GM12878 (cell line): Measurements from ENCODE around the gene CD244. TPM values are rescaled to one million over a fixed set of nuclear protein-coding genes. Genes with fewer than 3 reads are reported as not detected.

ENCODE experiments used
- ATAC-seq: fragments of 200-7000 bp; cut with Tn5 transposase; 3 replicates; pipeline ENCODE4 v1.9.1; 2020; ENCODE audit warnings: mild to moderate bottlenecking, moderate library complexity
- BruUV-seq: library from RNA; stranded (reverse); fragments of 400-500 nt; replicated peaks from 2 replicates; lab custom pipeline; 2021; lab: Mats Ljungman, UMichigan
- CTCF ChIA-PET: fragments of 300-600 bp; sonication (Branson Sonifier 250); formaldehyde crosslinking; extraction: SDS; loops from one replicate; lab custom pipeline; 2021; ENCODE audit warnings: inconsistent platforms; lab: Yijun Ruan, JAX
- POLR2A ChIA-PET: fragments of 350-600 bp; formaldehyde crosslinking; extraction: SDS; loops from one replicate; lab custom pipeline; 2021; ENCODE audit warnings: inconsistent platforms; lab: Charles Lee
- RAD21 ChIA-PET: fragments of 300-600 bp; sonication (Branson Sonifier 250); formaldehyde crosslinking; loops from one replicate; lab custom pipeline; 2023; ENCODE audit warnings: antibody characterized with exemption; ENCODE audit not compliant: unreplicated experiment; lab: Charles Lee
- SMC1A ChIA-PET: fragments of 300-600 bp; sonication (Branson Sonifier 250); formaldehyde crosslinking; loops from one replicate; lab custom pipeline; 2023; ENCODE audit not compliant: unreplicated experiment, uncharacterized antibody; lab: Charles Lee
- DNase-seq: peaks from one replicate; pipeline ENCODE4 v3.0.0-alpha.2; 2011; ENCODE audit warnings: low read depth, low spot score
- FAIRE-seq: peaks from 3 replicates; lab custom pipeline; 2011; peaks lifted over from hg19 to GRCh38; lab: Jason Lieb, UNC
- H2AFZ ChIP-seq: 2 replicates; pipeline ENCODE4 v1.6.0; 2011; ENCODE audit warnings: low read depth, low read length, control low read depth; ENCODE audit not compliant: control insufficient read depth
- H3K27ac ChIP-seq: 2 replicates; pipeline ENCODE4 v1.5.1; 2011; ENCODE audit warnings: control low read depth; ENCODE audit not compliant: control insufficient read depth, insufficient read depth
- H3K27me3 ChIP-seq, 2 experiments: replicated peaks in 1 of 2; 2 replicates each; pipeline versions ENCODE4 v1.6.0 to v1.6.1; 2011; ENCODE audit warnings: low read length in 1 of 2; ENCODE audit not compliant: control insufficient read depth in 2 of 2, insufficient read depth in 2 of 2
- H3K36me3 ChIP-seq, 2 experiments: 2 replicates each; pipeline ENCODE4 v1.5.1; 2011; ENCODE audit warnings: low read length in 1 of 2; ENCODE audit not compliant: control insufficient read depth in 2 of 2, insufficient read depth in 2 of 2
- H3K4me1 ChIP-seq: 2 replicates; pipeline ENCODE4 v1.6.1; 2011; ENCODE audit warnings: mild to moderate bottlenecking, low read length, moderate library complexity, mixed read lengths; ENCODE audit not compliant: control insufficient read depth, insufficient read depth
- H3K4me2 ChIP-seq: 2 replicates; pipeline ENCODE4 v1.6.0; 2011; ENCODE audit warnings: control low read depth; ENCODE audit not compliant: control insufficient read depth, insufficient read depth
- H3K4me3 ChIP-seq: fragments of 200-600 bp; sonication (generic); 2 replicates; pipeline ENCODE4 v1.5.1; 2016
- H3K79me2 ChIP-seq: 2 replicates; pipeline ENCODE4 v1.6.0; 2011; ENCODE audit warnings: low read length; ENCODE audit not compliant: control insufficient read depth, insufficient read depth
- H3K9ac ChIP-seq: 2 replicates; pipeline ENCODE4 v1.8.0; 2011; ENCODE audit warnings: low read length, control low read depth, mixed read lengths; ENCODE audit not compliant: control insufficient read depth, insufficient read depth
- H3K9me3 ChIP-seq: replicated peaks from 3 replicates; pipeline ENCODE4 v1.5.1; 2011; ENCODE audit warnings: mild to moderate bottlenecking, low read length; ENCODE audit not compliant: control insufficient read depth, insufficient read depth
- H4K20me1 ChIP-seq: 2 replicates; pipeline ENCODE4 v1.6.0; 2011; ENCODE audit not compliant: control insufficient read depth, insufficient read depth
- CBFB ChIP-seq: IDR thresholded peaks from 2 replicates; pipeline ENCODE4 v1.6.1; 2016; ENCODE audit warnings: antibody characterized with exemption, low read depth
- CEBPB ChIP-seq, 2 experiments: fragments of 150-350 bp in 1 of 2; IDR thresholded peaks; 2 replicates each; pipeline ENCODE4 v1.6.1; 2012 to 2014; ENCODE audit warnings: low read depth in 2 of 2, low read length in 2 of 2, borderline replicate concordance in 1 of 2, inconsistent platforms in 1 of 2
- MEF2A ChIP-seq: IDR thresholded peaks from 2 replicates; pipeline ENCODE4 v1.6.1; 2011; ENCODE audit warnings: low read depth, mild to moderate bottlenecking, low read length, moderate library complexity; ENCODE audit not compliant: insufficient read depth
- NRF1 ChIP-seq: conservative IDR thresholded peaks from 2 replicates; pipeline ENCODE4 v1.6.1; 2011; ENCODE audit warnings: mild to moderate bottlenecking, low read depth, low read length, improper control_type of control experiment
- PML ChIP-seq: IDR thresholded peaks from 2 replicates; pipeline ENCODE4 v1.6.1; 2012; ENCODE audit warnings: low read length, inconsistent platforms
- TCF12 ChIP-seq: IDR thresholded peaks from 2 replicates; pipeline ENCODE4 v1.6.1; 2011; ENCODE audit warnings: low read depth, mild to moderate bottlenecking, low read length
- ZBTB11 ChIP-seq: fragments of 450-650 bp; formaldehyde crosslinking; IDR thresholded peaks from 2 replicates; pipeline ENCODE4 v1.5.0; 2022; ENCODE audit warnings: mild to moderate bottlenecking, missing genetic modification characterization
- WGBS: methylation state at CpG from one replicate; pipeline ENCODE4 v1.1.6; 2016; ENCODE audit warnings: low lambda C conversion rate; ENCODE audit not compliant: insufficient replicate concordance, insufficient coverage; ENCODE audit errors: missing lambda C conversion rate; 5-methylcytosine and 5-hydroxymethylcytosine counted together
- in situ Hi-C: fragments of 300-500 bp; cut with MboI; formaldehyde crosslinking; loops from 9 replicates; pipeline ENCODE4 v1.14.3; 2018; ENCODE audit warnings: mixed read lengths
- intact Hi-C: fragments of 100-400 bp; cut with micrococcal nuclease; formaldehyde crosslinking; loops from one replicate; pipeline ENCODE4 v1.14.2; 2022; ENCODE audit not compliant: unreplicated experiment
- polyA plus RNA-seq, 11 experiments: library from polyadenylated mRNA; depleted of rRNA in 4 of 11; unstranded in 6 of 11; stranded (reverse) in 5 of 11; fragments of >200 nt; fragmentation: Nextera tagmentation in 4 of 11; fragmentation: Illumina TruSeq in 1 of 11; extraction: Ambion mirVana in 4 of 11; extraction: Trizol in 1 of 11; gene quantifications; 1 replicate in 1 of 11; 2 replicates in 10 of 11; pipeline versions ENCODE4 v1.2.1 to v1.2.3, GENCODE V29; 2011 to 2016; ENCODE audit warnings: inconsistent platforms in 2 of 11, missing spikeins in 2 of 11, low read depth in 1 of 11
- total RNA-seq, 4 experiments: library from RNA; depleted of rRNA in 3 of 4; stranded (reverse); fragments of >200 nt in 3 of 4; fragmentation: Illumina TruSeq in 1 of 4; extraction: Trizol in 1 of 4; gene quantifications; 2 replicates each; pipeline versions ENCODE4 v1.2.1 to v1.2.3, GENCODE V29; 2013 to 2021

CD244 gene
- total and polyA plus RNA-seq, 10 of the 15 experiments (the other 5 are each of a cell fraction or from before 2014, with no cell fraction given), result 0.24 to 13.6 (median 0.73) TPM

GRCh38 chr1:160814316-160814715 lies 48.4 kb downstream of the CD244 start:
- in situ Hi-C loops, result no loop called here
- Histone ChIP-seq H3K9me3 (no peaks in the 10 kb centered on the region), H4K20me1 (no peaks in the 10 kb centered on the region), H3K27me3 (no peaks in the 10 kb centered on the region), H2AFZ (no peak overlapping the region), H3K4me2 (no peak overlapping the region), H3K4me1 (no peaks in the 10 kb centered on the region)
- 50% methylated on average over 6 of the region's 6 CpGs for WGBS
- no peak for DNase-seq
- RAD21 ChIA-PET, result no interaction called here
- TF ChIP-seq ZBTB11 (no peak), MEF2A (no peak), CEBPB (IDR thresholded peaks at IDR 0.05; ENCODE audit: borderline replicate concordance in 1 of 2, low read depth in 2 of 2, low read length in 2 of 2) (no peak), TCF12 (no peak), CBFB (no peak), PML (no peak), NRF1 (no peak)
- TF ChIP-seq, all 136 proteins: peak for 0
- intact Hi-C loops, result no loop called here
- ChIA-PET CTCF (interaction anchor here (0.5 kb wide), 1 partner anchor 176 kb away, joined by 3 read pairs; no protein-coding TSS in a partner anchor), POLR2A (no interaction called here), SMC1A (interaction anchor here (1.3 kb wide), 1 partner anchor 18 kb away, joined by 3 read pairs; no protein-coding TSS in a partner anchor)
- Histone ChIP-seq H3K27ac (no peak overlapping the region), H3K36me3 (no peaks in the 10 kb centered on the region), H3K79me2 (no peaks in the 10 kb centered on the region), H3K4me3 (no peak overlapping the region), H3K9ac (no peak overlapping the region)
- FAIRE-seq (no peak), ATAC-seq (no peak)
- BruUV-seq, result no TSS peak
